Ishikawa (cell line): ENCODE results near the gene SLC8A3.

Experiments used
- CEBPB ChIP-seq: IDR thresholded peaks from 2 replicates; pipeline ENCODE4 v1.6.1; 2012
- CREB1 ChIP-seq: IDR thresholded peaks from 2 replicates; pipeline ENCODE4 v1.6.1; 2012; ENCODE audit warnings: low read depth
- EGR1 ChIP-seq: IDR thresholded peaks from 2 replicates; pipeline ENCODE4 v1.6.1; 2012
- EP300 ChIP-seq: IDR thresholded peaks from 2 replicates; pipeline ENCODE4 v1.6.1; 2012; ENCODE audit warnings: borderline replicate concordance
- FOXM1 ChIP-seq: IDR thresholded peaks from 2 replicates; pipeline ENCODE4 v1.6.1; 2012; ENCODE audit warnings: low read depth, borderline replicate concordance
- MAX ChIP-seq: IDR thresholded peaks from 2 replicates; pipeline ENCODE4 v1.6.1; 2012
- NFIC ChIP-seq: IDR thresholded peaks from 2 replicates; pipeline ENCODE4 v1.6.1; 2012
- RAD21 ChIP-seq: IDR thresholded peaks from 2 replicates; pipeline ENCODE4 v1.6.1; 2012; ENCODE audit warnings: low read depth
- REST ChIP-seq: IDR thresholded peaks from 2 replicates; pipeline ENCODE4 v1.6.1; 2012; ENCODE audit warnings: low read depth, mild to moderate bottlenecking
- TAF1 ChIP-seq: IDR thresholded peaks from 2 replicates; pipeline ENCODE4 v1.6.1; 2012; ENCODE audit warnings: low read depth, mild to moderate bottlenecking
- TCF12 ChIP-seq: IDR thresholded peaks from 2 replicates; pipeline ENCODE4 v1.6.1; 2012; ENCODE audit warnings: low read depth
- TEAD4 ChIP-seq: IDR thresholded peaks from 2 replicates; pipeline ENCODE4 v1.6.1; 2012
- USF1 ChIP-seq: IDR thresholded peaks from 2 replicates; pipeline ENCODE4 v1.6.1; 2012
- YY1 ChIP-seq: IDR thresholded peaks from 2 replicates; pipeline ENCODE4 v1.6.1; 2012; ENCODE audit warnings: low read depth
- ZBTB7A ChIP-seq: IDR thresholded peaks from 2 replicates; pipeline ENCODE4 v1.6.1; 2012; ENCODE audit warnings: low read depth

The SLC8A3 gene

GRCh38 chr14:70073924-70074566, 114.7 kb downstream of the SLC8A3 start:
- TF ChIP-seq FOXM1 (no peak), RAD21 (peak; percentile 66), EGR1 (no peak), NFIC (no peak), CEBPB (peak; percentile 93), USF1 (no peak), CREB1 (no peak)

- TF ChIP-seq CREB1 (no peak), REST (no peak), TEAD4 (no peak), EP300 (no peak)
Measured at GRCh38 chr14:70069186-70069585, 119.6 kb downstream of the SLC8A3 start.

- TF ChIP-seq TAF1 (no peak), EP300 (no peak), NFIC (no peak), MAX (no peak), FOXM1 (no peak), YY1 (no peak), CEBPB (no peak), TEAD4 (no peak)
Measured at GRCh38 chr14:70067810-70068209, 120.9 kb downstream of the SLC8A3 start.

- TF ChIP-seq ZBTB7A (no peak), TEAD4 (no peak), RAD21 (no peak)
Measured at GRCh38 chr14:70064136-70064865, 124.5 kb downstream of the SLC8A3 start.

GRCh38 chr14:70061108-70061507, 127.6 kb downstream of the SLC8A3 start:
- no peak for TF ChIP-seq YY1
- no peak for TF ChIP-seq MAX
- no peak for TF ChIP-seq RAD21
- TF ChIP-seq TAF1, result no peak
- no peak for TF ChIP-seq EGR1
- no peak for TF ChIP-seq REST
- no peak for TF ChIP-seq CREB1
- no peak for TF ChIP-seq NFIC
- no peak for TF ChIP-seq ZBTB7A

GRCh38 chr14:70059545-70059944, 129.2 kb downstream of the SLC8A3 start:
- TF ChIP-seq TEAD4 (no peak), USF1 (no peak), CEBPB (no peak)

- TF ChIP-seq EGR1 (no peak), FOXM1 (no peak), NFIC (no peak), TCF12 (no peak), ZBTB7A (no peak), TAF1 (no peak), RAD21 (no peak), TEAD4 (no peak), YY1 (no peak), USF1 (no peak), EP300 (no peak), CREB1 (no peak), MAX (no peak), CEBPB (no peak), REST (no peak)
Measured at GRCh38 chr14:70057519-70058136, 131.1 kb downstream of the SLC8A3 start.
